Esophagus (tissue), 2 donors: ENCODE results near the gene PREX1. TPM values are rescaled to one million over a fixed set of nuclear protein-coding genes. Genes with fewer than 3 reads are reported as not detected.

Experiments
- H3K27ac ChIP-seq, 2 donors: one replicate each; pipeline ENCODE4 v1.5.1; 2013; ENCODE audit warnings: low read depth in 2 of 2, mild to moderate bottlenecking in 2 of 2, inconsistent platforms in 1 of 2, low read length in 1 of 2, moderate library complexity in 1 of 2
- H3K27me3 ChIP-seq, 2 donors: one replicate each; pipeline ENCODE4 v1.6.1; 2013; ENCODE audit warnings: low read length in 2 of 2, control low read depth in 1 of 2, mild to moderate bottlenecking in 1 of 2; ENCODE audit not compliant: insufficient read depth in 2 of 2, control insufficient read depth in 1 of 2
- H3K36me3 ChIP-seq, 2 donors: one replicate each; pipeline ENCODE4 v1.6.1; 2013; ENCODE audit warnings: low read length in 1 of 2; ENCODE audit not compliant: control insufficient read depth in 2 of 2, insufficient read depth in 2 of 2
- H3K4me1 ChIP-seq, 2 donors: one replicate each; pipeline ENCODE4 v1.6.1; 2013; ENCODE audit warnings: low read length in 1 of 2; ENCODE audit not compliant: control insufficient read depth in 2 of 2, insufficient read depth in 2 of 2
- H3K4me3 ChIP-seq, 2 donors: one replicate each; pipeline ENCODE4 v1.5.1; 2013; ENCODE audit warnings: low read length in 2 of 2, mild to moderate bottlenecking in 2 of 2, low read depth in 1 of 2, moderate library complexity in 1 of 2
- H3K9me3 ChIP-seq, 2 donors: one replicate each; pipeline ENCODE4 v1.6.1; 2013; ENCODE audit warnings: mild to moderate bottlenecking in 2 of 2, low read depth in 1 of 2, low read length in 1 of 2, moderate library complexity in 1 of 2; ENCODE audit not compliant: control insufficient read depth in 2 of 2, insufficient read depth in 1 of 2
- WGBS, 2 donors: extraction: QIAGEN DNeasy Blood & Tissue Kit; methylation state at CpG; one replicate each; pipeline ENCODE4 v1.1.7; 2013; 5-methylcytosine and 5-hydroxymethylcytosine counted together
- polyA plus RNA-seq, 2 donors: library from polyadenylated mRNA; stranded (reverse); fragments of 200-250 nt; gene quantifications; one replicate each; pipeline ENCODE4 v1.2.3, GENCODE V29; 2013
- donor health status: healthy with polysubstance abuse.
- donor health status: Bipolar disorder and iron deficiency.

PREX1 gene
- polyA plus RNA-seq, 2 donors = 2.5 to 3.0 TPM

DNA sequence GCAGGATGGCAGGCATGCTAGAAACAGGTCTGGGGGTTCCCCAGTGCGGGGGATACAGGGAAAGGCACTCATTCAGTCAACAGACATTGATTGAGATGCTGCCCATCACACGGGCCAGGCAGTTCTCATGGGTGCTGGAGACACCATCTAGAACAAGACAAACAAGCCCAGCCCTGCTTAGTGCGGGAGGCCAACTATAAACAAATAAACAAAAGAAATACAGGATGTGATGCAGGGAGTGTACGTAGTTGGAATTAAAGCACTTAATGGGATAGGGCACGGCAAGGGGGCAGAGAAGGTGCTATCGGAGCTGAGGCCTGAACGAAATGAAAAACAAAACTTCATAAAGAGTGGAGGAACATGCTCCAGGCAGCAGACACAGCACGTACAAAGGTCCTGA is 169.3 kb downstream of the PREX1 start:
- WGBS, 2 donors = 54 to 78% methylated on average over 8 of the region's 8 CpGs
- H3K4me1 ChIP-seq = peaks cover 0 to 4% of the 10 kb centered on the region in 2 donors
- H3K36me3 ChIP-seq = peaks cover 0 to 12% of the 10 kb centered on the region in 2 donors
- no peak overlapping the region for H3K27ac ChIP-seq
- H3K9me3 ChIP-seq = no peaks in the 10 kb centered on the region
- H3K27me3 ChIP-seq = no peaks in the 10 kb centered on the region
- no peak overlapping the region for H3K4me3 ChIP-seq

DNA sequence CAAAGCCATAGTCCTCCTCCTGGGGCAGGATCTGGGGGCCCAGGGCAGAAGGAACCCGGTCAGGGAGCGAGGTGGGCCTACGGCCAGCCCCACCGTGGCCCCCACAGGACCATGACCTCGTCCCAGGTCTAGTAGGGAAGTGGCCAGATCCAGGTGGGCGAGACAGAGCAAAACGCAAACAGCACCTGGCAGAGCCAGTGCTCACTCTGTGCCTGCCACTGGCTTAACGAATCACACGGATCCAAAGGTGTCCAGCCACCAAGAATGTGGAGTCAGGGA is 169.7 kb downstream of the PREX1 start:
- 64 to 86% methylated on average over 9 of the region's 9 CpGs for WGBS, 2 donors
- peaks cover 0 to 4% of the 10 kb centered on the region in 2 donors for H3K4me1 ChIP-seq
- H3K27me3 ChIP-seq = no peaks in the 10 kb centered on the region
- no peaks in the 10 kb centered on the region for H3K9me3 ChIP-seq
- H3K27ac ChIP-seq = no peak overlapping the region
- no peak overlapping the region for H3K4me3 ChIP-seq
- H3K36me3 ChIP-seq = peaks cover 0 to 12% of the 10 kb centered on the region in 2 donors

- H3K9me3 ChIP-seq = no peaks in the 10 kb centered on the region
- H3K4me3 ChIP-seq = no peak overlapping the region
- no peak overlapping the region for H3K27ac ChIP-seq
- peaks cover 0 to 15% of the 10 kb centered on the region in 2 donors for H3K36me3 ChIP-seq
- H3K27me3 ChIP-seq = no peaks in the 10 kb centered on the region
- peaks cover 0 to 4% of the 10 kb centered on the region in 2 donors for H3K4me1 ChIP-seq
- WGBS, 2 donors = 61 to 62% methylated on average over 21 of the region's 21 CpGs
Observed at GRCh38 chr20:48657426-48658197, 170.2 kb downstream of the PREX1 start.

DNA sequence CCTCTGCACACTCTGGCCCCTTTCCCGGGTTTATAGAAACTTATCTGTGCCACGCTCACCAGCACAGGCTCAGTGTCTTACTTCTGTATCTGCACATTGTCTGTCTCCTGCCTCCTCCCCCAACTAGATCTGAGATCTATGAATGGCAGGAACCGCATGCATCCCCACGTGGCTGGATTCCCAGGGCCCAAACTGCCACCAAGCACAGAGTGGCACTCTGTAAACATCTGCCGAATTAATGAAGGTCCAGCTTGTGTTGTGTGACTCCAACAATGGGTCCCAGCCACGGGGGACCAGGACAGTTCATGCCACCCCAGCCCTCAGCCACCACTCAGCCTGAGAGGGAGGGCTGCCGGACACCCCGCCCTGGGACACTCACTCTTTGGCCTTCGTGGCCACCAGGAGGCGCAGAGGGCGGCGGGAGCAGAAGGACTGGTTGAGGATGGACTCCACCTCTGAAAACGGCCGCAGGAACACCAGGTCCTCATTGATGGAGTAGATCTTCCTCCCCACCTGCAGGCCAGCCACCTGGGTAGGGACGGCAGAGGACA is 171.1 kb downstream of the PREX1 start:
- Histone ChIP-seq H3K27ac (no peak overlapping the region), H3K9me3 (no peaks in the 10 kb centered on the region), H3K4me3 (no peak overlapping the region), H3K27me3 (no peaks in the 10 kb centered on the region), H3K36me3 (peaks cover 0 to 17% of the 10 kb centered on the region in 2 donors), H3K4me1 (peaks cover 0 to 4% of the 10 kb centered on the region in 2 donors)
- WGBS, 2 donors = 76 to 80% methylated on average over 15 of the region's 15 CpGs

GRCh38 chr20:48656137-48656536 is 171.7 kb downstream of the PREX1 start:
- Histone ChIP-seq H3K27ac (no peak overlapping the region), H3K27me3 (no peaks in the 10 kb centered on the region), H3K36me3 (peaks cover 0 to 21% of the 10 kb centered on the region in 2 donors), H3K9me3 (no peaks in the 10 kb centered on the region), H3K4me3 (no peak overlapping the region), H3K4me1 (peaks cover 0 to 4% of the 10 kb centered on the region in 2 donors)
- 76 to 79% methylated on average over 8 of the region's 8 CpGs for WGBS, 2 donors

GRCh38 chr20:48653706-48654051 is 174.1 kb downstream of the PREX1 start:
- Histone ChIP-seq H3K27ac (no peak overlapping the region), H3K27me3 (no peaks in the 10 kb centered on the region), H3K4me3 (no peak overlapping the region), H3K4me1 (no peaks in the 10 kb centered on the region), H3K36me3 (peaks cover 0 to 24% of the 10 kb centered on the region in 2 donors), H3K9me3 (no peaks in the 10 kb centered on the region)
- WGBS, 2 donors = 91 to 93% methylated on average over 10 of the region's 10 CpGs

DNA sequence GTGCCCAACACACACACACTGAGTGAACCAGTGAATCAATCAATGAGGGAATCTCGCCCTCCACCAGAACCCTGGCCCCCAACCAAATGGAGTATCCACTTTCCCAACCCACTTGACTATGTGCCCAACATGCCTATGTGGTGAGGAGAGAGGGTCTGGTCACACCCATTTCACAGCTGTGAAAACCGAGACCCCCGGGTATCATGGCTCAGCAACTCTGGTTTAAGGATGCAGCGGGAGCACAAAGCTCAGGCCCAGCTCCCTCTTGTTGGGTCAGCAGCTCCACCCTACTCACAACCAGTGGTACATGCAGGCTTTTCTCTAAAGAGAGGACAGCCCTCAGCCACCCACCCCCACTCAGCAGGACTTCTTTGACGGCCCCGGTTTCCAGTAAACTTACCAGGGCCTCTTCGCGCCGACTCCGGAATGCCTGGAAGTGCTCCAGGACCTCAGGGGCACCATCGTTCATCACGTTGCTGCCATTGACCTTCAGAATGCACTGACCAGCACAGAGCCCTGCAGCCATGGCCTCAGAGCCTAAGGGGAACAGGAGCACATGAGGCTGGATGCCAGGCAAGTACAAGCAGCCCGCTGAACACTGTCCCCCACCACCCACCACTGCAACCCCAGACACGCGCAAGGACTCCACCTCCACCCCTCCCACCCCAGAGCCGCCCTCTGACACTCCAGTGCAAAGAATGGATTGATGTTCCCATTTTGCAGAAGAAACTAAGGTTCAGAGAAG is 174.7 kb downstream of the PREX1 start:
- Histone ChIP-seq H3K27me3 (no peaks in the 10 kb centered on the region), H3K36me3 (peaks cover 0 to 20% of the 10 kb centered on the region in 2 donors), H3K4me3 (no peak overlapping the region), H3K4me1 (peaks cover 0 to 3% of the 10 kb centered on the region in 2 donors), H3K27ac (no peak overlapping the region), H3K9me3 (no peaks in the 10 kb centered on the region)
- WGBS, 2 donors = 67 to 70% methylated on average over 16 of the region's 16 CpGs

DNA sequence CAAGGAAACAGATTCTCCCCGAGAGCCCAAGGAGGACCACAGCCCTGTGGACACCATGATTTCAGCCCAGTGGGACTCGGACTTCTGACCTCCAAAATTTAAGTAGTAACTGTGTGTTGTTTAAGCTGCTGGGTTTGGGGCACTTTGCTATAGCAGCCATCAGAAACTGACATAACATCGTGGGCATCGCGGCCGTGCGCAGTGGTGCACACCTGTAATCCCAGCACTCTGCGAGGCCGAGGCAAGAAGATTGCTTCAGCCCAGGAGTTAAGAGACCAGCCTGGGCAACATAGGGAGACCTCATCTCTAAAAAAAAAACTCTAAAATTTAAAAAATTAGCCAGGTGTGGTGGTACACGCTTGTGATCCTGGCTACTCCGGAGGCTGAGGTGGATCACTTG is 175.8 kb downstream of the PREX1 start:
- Histone ChIP-seq H3K36me3 (peaks cover 0 to 19% of the 10 kb centered on the region in 2 donors), H3K27me3 (no peaks in the 10 kb centered on the region), H3K27ac (no peak overlapping the region), H3K4me1 (peaks cover 0 to 3% of the 10 kb centered on the region in 2 donors), H3K4me3 (no peak overlapping the region), H3K9me3 (no peaks in the 10 kb centered on the region)
- WGBS, 2 donors = 97% methylated on average over 11 of the region's 11 CpGs

DNA sequence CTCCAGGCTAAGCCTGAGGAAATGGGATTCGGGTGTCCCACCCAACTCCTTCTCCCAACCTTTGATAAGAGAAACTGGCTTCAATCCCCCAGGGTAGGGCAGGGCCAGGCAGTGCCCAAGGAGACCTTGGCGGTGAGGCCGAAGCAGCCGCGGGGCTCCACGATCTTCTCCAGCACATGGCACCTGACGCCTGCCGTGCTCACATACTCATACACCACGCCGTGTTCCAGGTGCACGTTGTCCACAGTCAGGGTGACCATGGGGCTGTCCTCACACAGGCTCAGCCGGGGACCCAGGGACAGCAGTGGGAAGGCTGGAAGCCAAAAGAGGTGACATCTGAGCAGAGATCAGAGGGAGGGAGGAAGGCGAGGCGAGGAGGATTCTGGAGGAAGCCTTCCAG is 176.5 kb downstream of the PREX1 start:
- Histone ChIP-seq H3K27me3 (no peaks in the 10 kb centered on the region), H3K36me3 (peaks cover 0 to 16% of the 10 kb centered on the region in 2 donors), H3K9me3 (no peaks in the 10 kb centered on the region), H3K4me3 (no peak overlapping the region), H3K4me1 (peaks cover 0 to 3% of the 10 kb centered on the region in 2 donors), H3K27ac (no peak overlapping the region)
- WGBS, 2 donors = 90 to 91% methylated on average over 14 of the region's 14 CpGs
